Suppressor macrophage (primary cell): Measurements from ENCODE around the gene VSX1.
A peak's percentile ranks its signal among the peaks of the same experiment; 100 is the strongest.

ENCODE experiments used
- DNase-seq, 4 experiments: peaks; one replicate each; pipeline ENCODE4 v3.0.0-alpha.2; 2020 to 2022
- total RNA-seq, 17 experiments: gene quantifications; one replicate each; lab custom pipeline; 2026; ENCODE audit warnings: mixed read lengths in 6 of 17, inconsistent platforms in 3 of 17; lab: John Stamatoyannopoulos, UW

The VSX1 gene
- 0 to 1.8 (median 0) reads per million in 17 experiments for total RNA-seq

GRCh38 chr20:25081730-25082497 is at the start of gene VSX1:
Gene VSX1, minus strand, starts transcription at chr20:25082141. Its CDS starts 45 bp downstream, at chr20:25082096.
- DNase-seq, result no peak

GRCh38 chr20:25129908-25130307 is 48.0 kb upstream of the VSX1 start:
- DNase-seq, result no peak

GRCh38 chr20:25129428-25129827 is 47.5 kb upstream of the VSX1 start:
- DNase-seq, result no peak

GRCh38 chr20:25128649-25129048 is 46.7 kb upstream of the VSX1 start:
- DNase-seq, result no peak

- no peak for DNase-seq
These were observed 46.0 kb upstream of the VSX1 start for GRCh38 chr20:25127761-25128537.

- no peak for DNase-seq
These were observed 44.5 kb upstream of the VSX1 start for GRCh38 chr20:25126204-25127029.

GRCh38 chr20:25125636-25126035 is 43.7 kb upstream of the VSX1 start:
- DNase-seq, result no peak

- DNase-seq, result no peak
These were observed 39.0 kb upstream of the VSX1 start for GRCh38 chr20:25120920-25121319.

GRCh38 chr20:25120457-25120856 is 38.5 kb upstream of the VSX1 start:
- no peak for DNase-seq

- DNase-seq, result no peak
These were observed 36.6 kb upstream of the VSX1 start for GRCh38 chr20:25118529-25118928.

- no peak for DNase-seq
These were observed 36.0 kb upstream of the VSX1 start for GRCh38 chr20:25117990-25118389.

- DNase-seq, result peak; percentile 21 to 68 (median 50)
These were observed 35.0 kb upstream of the VSX1 start for GRCh38 chr20:25116739-25117458.

- no peak for DNase-seq
These were observed 21.6 kb upstream of the VSX1 start for GRCh38 chr20:25103526-25103925.

GRCh38 chr20:25100914-25101313 is 19.0 kb upstream of the VSX1 start:
- no peak for DNase-seq

GRCh38 chr20:25099601-25100140 is 17.7 kb upstream of the VSX1 start:
- DNase-seq, result no peak

- no peak for DNase-seq
These were observed 15.6 kb upstream of the VSX1 start for GRCh38 chr20:25097498-25097897.

GRCh38 chr20:25090492-25091429 is 8.8 kb upstream of the VSX1 start:
- peak in 1 of 4 experiments; percentile 20 for DNase-seq

- no peak for DNase-seq
These were observed 7.7 kb upstream of the VSX1 start for GRCh38 chr20:25089662-25090061.

- no peak for DNase-seq
These were observed 7.2 kb upstream of the VSX1 start for GRCh38 chr20:25089096-25089495.

GRCh38 chr20:25088267-25088666 is 6.3 kb upstream of the VSX1 start:
- DNase-seq, result no peak
